Neural cell (in vitro differentiated cells): ENCODE data around the gene SGCE. TPM values are rescaled to one million over a fixed set of nuclear protein-coding genes. Genes with fewer than 3 reads are reported as not detected.
A peak's percentile ranks its signal among the peaks of the same experiment; 100 is the strongest.

ENCODE experiments used
- H2AFZ ChIP-seq: fragments of 200-600, 300-800 bp; sonication (generic), shearing (Covaris generic); 2 replicates; pipeline ENCODE4 v1.6.0; 2014; ENCODE audit warnings: low read depth, mild to moderate bottlenecking, antibody characterized with exemption, low read length, moderate library complexity
- H3F3A ChIP-seq: fragments of 200-600 bp; shearing (Covaris generic); 2 replicates; pipeline ENCODE4 v1.6.1; 2016; ENCODE audit warnings: mild to moderate bottlenecking, moderate library complexity, mixed read lengths, antibody characterized with exemption, low read length; ENCODE audit not compliant: insufficient read depth, poor library complexity, severe bottlenecking
- H3K27ac ChIP-seq: fragments of 200-600, 300-800 bp; sonication (generic), shearing (Covaris generic); 2 replicates; pipeline ENCODE4 v1.5.1; 2014; ENCODE audit warnings: mild to moderate bottlenecking, low read length, moderate library complexity
- H3K27me3 ChIP-seq: fragments of 300-800, 200-600 bp; sonication (generic), shearing (Covaris generic); 2 replicates; pipeline ENCODE4 v1.6.0; 2014; ENCODE audit warnings: mild to moderate bottlenecking, low read depth, low read length, moderate library complexity; ENCODE audit not compliant: insufficient read depth
- H3K36me3 ChIP-seq: fragments of 300-800, 200-600 bp; sonication (generic), shearing (Covaris generic); 2 replicates; pipeline ENCODE4 v1.5.1; 2014; ENCODE audit warnings: mild to moderate bottlenecking, antibody characterized with exemption, low read length, moderate library complexity; ENCODE audit not compliant: insufficient read depth
- H3K4me2 ChIP-seq: fragments of 300-800, 200-600 bp; sonication (generic), shearing (Covaris generic); 2 replicates; pipeline ENCODE4 v1.6.0; 2014; ENCODE audit warnings: mild to moderate bottlenecking, low read length
- H3K4me3 ChIP-seq: fragments of 300-800, 200-600 bp; sonication (generic), shearing (Covaris generic); 2 replicates; pipeline ENCODE4 v1.5.1; 2014; ENCODE audit warnings: mild to moderate bottlenecking, low read length, moderate library complexity
- H3K79me2 ChIP-seq: fragments of 200-600 bp; shearing (Covaris generic); replicated peaks from 2 replicates; pipeline ENCODE4 v1.6.0; 2014; ENCODE audit warnings: mild to moderate bottlenecking, low read length, moderate library complexity; ENCODE audit not compliant: insufficient read depth
- H3K9ac ChIP-seq: fragments of 300-800, 200-600 bp; sonication (generic), shearing (Covaris generic); 2 replicates; pipeline ENCODE4 v1.6.1; 2016; ENCODE audit warnings: mild to moderate bottlenecking, low read length, mixed read lengths
- H3K9me2 ChIP-seq: fragments of 200-600 bp; shearing (Covaris generic); 2 replicates; pipeline ENCODE4 v1.6.1; 2016; ENCODE audit warnings: mild to moderate bottlenecking, low read length, mixed read lengths; ENCODE audit not compliant: insufficient read depth
- H3K9me3 ChIP-seq: fragments of 200-600, 300-800 bp; sonication (generic), shearing (Covaris generic); 2 replicates; pipeline ENCODE4 v1.6.1; 2016; ENCODE audit warnings: mild to moderate bottlenecking, mixed run types, low read length, moderate library complexity, mixed read lengths
- H4K20me1 ChIP-seq: fragments of 200-600 bp; shearing (Covaris generic); 2 replicates; pipeline ENCODE4 v1.6.1; 2016; ENCODE audit warnings: mild to moderate bottlenecking, mixed run types; ENCODE audit not compliant: insufficient read depth
- EP300 ChIP-seq: fragments of 450-650 bp; conservative IDR thresholded peaks from 2 replicates; pipeline ENCODE4 v1.6.1; 2014; ENCODE audit warnings: antibody characterized with exemption, mild to moderate bottlenecking, moderate library complexity; ENCODE audit not compliant: poor library complexity, severe bottlenecking
- EZH2 ChIP-seq: fragments of 200-600, 300-800 bp; shearing (Covaris generic), sonication (generic); IDR thresholded peaks from 2 replicates; pipeline ENCODE4 v1.6.1; 2014; ENCODE audit warnings: antibody characterized with exemption, low read length, borderline replicate concordance, mild to moderate bottlenecking; ENCODE audit not compliant: insufficient read depth, poor library complexity, severe bottlenecking
- MXI1 ChIP-seq: fragments of 450-650 bp; conservative IDR thresholded peaks from 2 replicates; pipeline ENCODE4 v1.6.1; 2014; ENCODE audit warnings: antibody characterized with exemption, mild to moderate bottlenecking; ENCODE audit not compliant: poor library complexity, severe bottlenecking
- POLR2AphosphoS5 ChIP-seq: IDR thresholded peaks from 2 replicates; pipeline ENCODE4 v1.6.1; 2012
- RAD21 ChIP-seq: fragments of 450-650 bp; conservative IDR thresholded peaks from 2 replicates; pipeline ENCODE4 v1.6.1; 2014; ENCODE audit warnings: antibody characterized with exemption, mild to moderate bottlenecking, moderate library complexity
- SMC3 ChIP-seq: fragments of 450-650 bp; conservative IDR thresholded peaks from 2 replicates; pipeline ENCODE4 v1.6.1; 2014; ENCODE audit warnings: antibody characterized with exemption, mild to moderate bottlenecking, moderate library complexity; ENCODE audit not compliant: poor library complexity
- TAF1 ChIP-seq: IDR thresholded peaks from 2 replicates; pipeline ENCODE4 v1.6.1; 2012; ENCODE audit warnings: low read depth
- polyA plus RNA-seq: library from polyadenylated mRNA; depleted of rRNA; stranded (reverse); fragments of >200 nt; gene quantifications from 2 replicates; pipeline ENCODE4 v1.2.3, GENCODE V29; 2014
- TF ChIP-seq, protein P1 (sequence below): fragments of 450-650 bp; IDR thresholded peaks from 2 replicates; pipeline ENCODE4 v1.5.1; 2014; ENCODE audit warnings: antibody characterized with exemption, mild to moderate bottlenecking, moderate library complexity; ENCODE audit not compliant: poor library complexity, severe bottlenecking
- TF ChIP-seq, protein P2 (sequence below): IDR thresholded peaks from 2 replicates; pipeline ENCODE4 v1.6.1; 2012; ENCODE audit warnings: borderline replicate concordance

Gene SGCE
- polyA plus RNA-seq, 1 donor from 2014 or later, result 94.6 TPM

DNA sequence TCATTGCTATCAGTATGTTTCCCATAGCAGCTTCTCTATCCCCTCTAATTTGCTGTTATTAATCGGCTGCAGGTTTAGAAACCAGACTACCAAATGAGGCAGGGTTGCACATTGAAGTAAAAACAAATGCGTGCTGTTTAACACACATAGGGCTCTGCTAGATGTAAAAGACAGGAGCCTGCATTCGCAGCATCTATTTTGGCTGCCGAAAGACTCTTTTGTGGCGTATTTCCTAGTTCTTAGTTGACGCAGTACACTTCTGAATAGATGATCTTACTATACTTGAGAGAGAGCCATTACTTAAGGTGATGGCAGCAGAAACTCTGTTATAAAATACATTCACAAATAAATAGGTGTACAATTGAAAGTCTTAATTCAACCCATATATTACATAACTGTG lies 21.4 kb downstream of the SGCE start:
- H3K36me3 ChIP-seq, result no peaks in the 10 kb centered on the region
- H3K4me2 ChIP-seq, result no peak overlapping the region
- no peaks in the 10 kb centered on the region for H3K27me3 ChIP-seq
- TF ChIP-seq, protein P1, sequence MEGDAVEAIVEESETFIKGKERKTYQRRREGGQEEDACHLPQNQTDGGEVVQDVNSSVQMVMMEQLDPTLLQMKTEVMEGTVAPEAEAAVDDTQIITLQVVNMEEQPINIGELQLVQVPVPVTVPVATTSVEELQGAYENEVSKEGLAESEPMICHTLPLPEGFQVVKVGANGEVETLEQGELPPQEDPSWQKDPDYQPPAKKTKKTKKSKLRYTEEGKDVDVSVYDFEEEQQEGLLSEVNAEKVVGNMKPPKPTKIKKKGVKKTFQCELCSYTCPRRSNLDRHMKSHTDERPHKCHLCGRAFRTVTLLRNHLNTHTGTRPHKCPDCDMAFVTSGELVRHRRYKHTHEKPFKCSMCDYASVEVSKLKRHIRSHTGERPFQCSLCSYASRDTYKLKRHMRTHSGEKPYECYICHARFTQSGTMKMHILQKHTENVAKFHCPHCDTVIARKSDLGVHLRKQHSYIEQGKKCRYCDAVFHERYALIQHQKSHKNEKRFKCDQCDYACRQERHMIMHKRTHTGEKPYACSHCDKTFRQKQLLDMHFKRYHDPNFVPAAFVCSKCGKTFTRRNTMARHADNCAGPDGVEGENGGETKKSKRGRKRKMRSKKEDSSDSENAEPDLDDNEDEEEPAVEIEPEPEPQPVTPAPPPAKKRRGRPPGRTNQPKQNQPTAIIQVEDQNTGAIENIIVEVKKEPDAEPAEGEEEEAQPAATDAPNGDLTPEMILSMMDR, result no peak
- TF ChIP-seq EZH2 (no peak), TAF1 (no peak)
- peaks cover 2% of the 10 kb centered on the region for H3F3A ChIP-seq
- H2AFZ ChIP-seq, result no peak overlapping the region
- peak overlapping the region; percentile 19 for H3K4me3 ChIP-seq
- H3K9me2 ChIP-seq, result no peaks in the 10 kb centered on the region
- H3K27ac ChIP-seq, result peak overlapping the region; percentile 89
- H3K9me3 ChIP-seq, result no peaks in the 10 kb centered on the region
- no peaks in the 10 kb centered on the region for H4K20me1 ChIP-seq
- H3K79me2 ChIP-seq, result peaks cover 17% of the 10 kb centered on the region
- peak overlapping the region; percentile 34 for H3K9ac ChIP-seq

DNA sequence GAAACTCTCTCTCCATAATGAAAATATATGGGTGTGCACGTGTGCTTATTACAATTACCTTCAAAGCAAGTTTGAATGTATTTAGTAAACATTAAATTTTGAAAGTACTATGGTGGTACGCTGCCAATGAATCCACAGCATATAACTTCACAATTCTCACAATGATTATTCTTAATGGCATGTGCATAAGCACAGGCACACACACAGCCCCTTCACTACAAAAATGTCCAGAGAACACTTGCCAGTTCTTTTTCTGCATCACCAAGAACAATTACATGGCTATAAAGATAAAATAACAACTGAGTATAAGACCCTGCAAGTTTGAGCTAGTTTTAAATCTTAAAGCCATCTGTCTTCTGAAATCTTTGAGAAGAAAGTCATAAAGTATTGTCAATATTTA lies 22.2 kb downstream of the SGCE start:
- Histone ChIP-seq H3K79me2 (peaks cover 24% of the 10 kb centered on the region), H3K36me3 (no peaks in the 10 kb centered on the region), H3K27me3 (no peaks in the 10 kb centered on the region), H3K4me3 (no peak overlapping the region), H3K9ac (peak overlapping the region; percentile 46), H3F3A (peaks cover 2% of the 10 kb centered on the region), H3K27ac (peak overlapping the region; percentile 89), H3K9me3 (no peaks in the 10 kb centered on the region), H3K9me2 (no peaks in the 10 kb centered on the region), H2AFZ (no peak overlapping the region), H4K20me1 (no peaks in the 10 kb centered on the region), H3K4me2 (no peak overlapping the region)
- no peak for TF ChIP-seq POLR2AphosphoS5
- no peak for TF ChIP-seq EZH2
- no peak for TF ChIP-seq RAD21
- TF ChIP-seq, protein P2, sequence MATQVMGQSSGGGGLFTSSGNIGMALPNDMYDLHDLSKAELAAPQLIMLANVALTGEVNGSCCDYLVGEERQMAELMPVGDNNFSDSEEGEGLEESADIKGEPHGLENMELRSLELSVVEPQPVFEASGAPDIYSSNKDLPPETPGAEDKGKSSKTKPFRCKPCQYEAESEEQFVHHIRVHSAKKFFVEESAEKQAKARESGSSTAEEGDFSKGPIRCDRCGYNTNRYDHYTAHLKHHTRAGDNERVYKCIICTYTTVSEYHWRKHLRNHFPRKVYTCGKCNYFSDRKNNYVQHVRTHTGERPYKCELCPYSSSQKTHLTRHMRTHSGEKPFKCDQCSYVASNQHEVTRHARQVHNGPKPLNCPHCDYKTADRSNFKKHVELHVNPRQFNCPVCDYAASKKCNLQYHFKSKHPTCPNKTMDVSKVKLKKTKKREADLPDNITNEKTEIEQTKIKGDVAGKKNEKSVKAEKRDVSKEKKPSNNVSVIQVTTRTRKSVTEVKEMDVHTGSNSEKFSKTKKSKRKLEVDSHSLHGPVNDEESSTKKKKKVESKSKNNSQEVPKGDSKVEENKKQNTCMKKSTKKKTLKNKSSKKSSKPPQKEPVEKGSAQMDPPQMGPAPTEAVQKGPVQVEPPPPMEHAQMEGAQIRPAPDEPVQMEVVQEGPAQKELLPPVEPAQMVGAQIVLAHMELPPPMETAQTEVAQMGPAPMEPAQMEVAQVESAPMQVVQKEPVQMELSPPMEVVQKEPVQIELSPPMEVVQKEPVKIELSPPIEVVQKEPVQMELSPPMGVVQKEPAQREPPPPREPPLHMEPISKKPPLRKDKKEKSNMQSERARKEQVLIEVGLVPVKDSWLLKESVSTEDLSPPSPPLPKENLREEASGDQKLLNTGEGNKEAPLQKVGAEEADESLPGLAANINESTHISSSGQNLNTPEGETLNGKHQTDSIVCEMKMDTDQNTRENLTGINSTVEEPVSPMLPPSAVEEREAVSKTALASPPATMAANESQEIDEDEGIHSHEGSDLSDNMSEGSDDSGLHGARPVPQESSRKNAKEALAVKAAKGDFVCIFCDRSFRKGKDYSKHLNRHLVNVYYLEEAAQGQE, result no peak
- TF ChIP-seq, protein P1, result no peak
- TF ChIP-seq EP300, result no peak
- no peak for TF ChIP-seq MXI1
- no peak for TF ChIP-seq SMC3
- no peak for TF ChIP-seq TAF1
